Hepatocyte (in vitro differentiated cells): ENCODE data around the gene ADGRD1.

Experiments used
- EZH2 ChIP-seq: fragments of 200-600 bp; sonication (generic); IDR thresholded peaks from 2 replicates; pipeline ENCODE4 v1.6.1; 2016; ENCODE audit warnings: antibody characterized with exemption, mild to moderate bottlenecking, borderline replicate concordance
- EZH2phosphoT487 ChIP-seq: fragments of 200-600 bp; sonication (generic); IDR thresholded peaks from one replicate; pipeline ENCODE4 v1.6.1; 2018; ENCODE audit warnings: antibody characterized with exemption, mild to moderate bottlenecking, low read depth, moderate library complexity; ENCODE audit not compliant: unreplicated experiment, severe bottlenecking
- TF ChIP-seq, protein P1 (sequence below): fragments of 200-600 bp; sonication (generic); IDR thresholded peaks from 2 replicates; pipeline ENCODE4 v1.5.1; 2016; ENCODE audit warnings: antibody characterized with exemption, mild to moderate bottlenecking; ENCODE audit not compliant: poor library complexity

GRCh38 chr12:131007031-131007739, 53.5 kb downstream of the ADGRD1 start:
- TF ChIP-seq, protein P1, sequence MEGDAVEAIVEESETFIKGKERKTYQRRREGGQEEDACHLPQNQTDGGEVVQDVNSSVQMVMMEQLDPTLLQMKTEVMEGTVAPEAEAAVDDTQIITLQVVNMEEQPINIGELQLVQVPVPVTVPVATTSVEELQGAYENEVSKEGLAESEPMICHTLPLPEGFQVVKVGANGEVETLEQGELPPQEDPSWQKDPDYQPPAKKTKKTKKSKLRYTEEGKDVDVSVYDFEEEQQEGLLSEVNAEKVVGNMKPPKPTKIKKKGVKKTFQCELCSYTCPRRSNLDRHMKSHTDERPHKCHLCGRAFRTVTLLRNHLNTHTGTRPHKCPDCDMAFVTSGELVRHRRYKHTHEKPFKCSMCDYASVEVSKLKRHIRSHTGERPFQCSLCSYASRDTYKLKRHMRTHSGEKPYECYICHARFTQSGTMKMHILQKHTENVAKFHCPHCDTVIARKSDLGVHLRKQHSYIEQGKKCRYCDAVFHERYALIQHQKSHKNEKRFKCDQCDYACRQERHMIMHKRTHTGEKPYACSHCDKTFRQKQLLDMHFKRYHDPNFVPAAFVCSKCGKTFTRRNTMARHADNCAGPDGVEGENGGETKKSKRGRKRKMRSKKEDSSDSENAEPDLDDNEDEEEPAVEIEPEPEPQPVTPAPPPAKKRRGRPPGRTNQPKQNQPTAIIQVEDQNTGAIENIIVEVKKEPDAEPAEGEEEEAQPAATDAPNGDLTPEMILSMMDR: no peak
- TF ChIP-seq EZH2: no peak
- no peak for TF ChIP-seq EZH2phosphoT487
